GM12865 (cell line): Measurements from ENCODE around the gene LRRK1.

ENCODE experiments used
- DNase-seq: peaks from one replicate; pipeline ENCODE4 v3.0.0; 2010; ENCODE audit warnings: low read depth
- H3K4me3 ChIP-seq: 2 replicates; pipeline ENCODE4 v1.5.1; 2011; ENCODE audit warnings: mild to moderate bottlenecking, low read depth, low read length, control low read depth
- CTCF ChIP-seq: IDR thresholded peaks from 2 replicates; pipeline ENCODE4 v1.5.1; 2011; ENCODE audit warnings: low read length, control low read depth, low read depth, inconsistent platforms; ENCODE audit not compliant: insufficient read depth; ENCODE audit errors: missing control alignments

Gene LRRK1

GRCh38 chr15:101025501-101025885 lies 106.3 kb downstream of the LRRK1 start:
- no peak overlapping the region for H3K4me3 ChIP-seq
- no peak for DNase-seq
- no peak for TF ChIP-seq CTCF

GRCh38 chr15:101025896-101026631 lies 106.9 kb downstream of the LRRK1 start:
- no peak overlapping the region for H3K4me3 ChIP-seq
- DNase-seq = no peak
- no peak for TF ChIP-seq CTCF

GRCh38 chr15:101026656-101027272 lies 107.6 kb downstream of the LRRK1 start:
- no peak for TF ChIP-seq CTCF
- H3K4me3 ChIP-seq = no peak overlapping the region
- no peak for DNase-seq

GRCh38 chr15:101027273-101027901 lies 108.2 kb downstream of the LRRK1 start:
- H3K4me3 ChIP-seq = no peak overlapping the region
- no peak for TF ChIP-seq CTCF
- no peak for DNase-seq

- no peak for TF ChIP-seq CTCF
- DNase-seq = no peak
- no peak overlapping the region for H3K4me3 ChIP-seq
These were observed 108.8 kb downstream of the LRRK1 start for GRCh38 chr15:101027920-101028319.

- no peak for TF ChIP-seq CTCF
- DNase-seq = no peak
- no peak overlapping the region for H3K4me3 ChIP-seq
These were observed 109.2 kb downstream of the LRRK1 start for GRCh38 chr15:101028321-101028720.
